GM23338 (cell line): ENCODE results near the gene HSD17B2. TPM values are rescaled to one million over a fixed set of nuclear protein-coding genes. Genes with fewer than 3 reads are reported as not detected.

Source experiments
- ATAC-seq: fragments of 200-7000 bp; cut with Tn5 transposase; 3 replicates; pipeline ENCODE4 v1.9.1; 2020
- DNase-seq: peaks from one replicate; pipeline ENCODE4 v3.0.0-alpha.2; 2015; ENCODE audit warnings: low spot score
- H2AFZ ChIP-seq: fragments of 200-600 bp; sonication (generic); 2 replicates; pipeline ENCODE4 v1.8.0; 2016; ENCODE audit warnings: antibody characterized with exemption, mild to moderate bottlenecking, moderate library complexity
- H3F3A ChIP-seq: fragments of 200-600 bp; sonication (generic); replicated peaks from 2 replicates; pipeline ENCODE4 v1.8.0; 2017; ENCODE audit warnings: antibody characterized with exemption, mixed run types, low read depth
- H3K27ac ChIP-seq: fragments of 200-600 bp; sonication (generic); 2 replicates; pipeline ENCODE4 v1.6.1; 2016; ENCODE audit warnings: low read depth
- H3K27me3 ChIP-seq: fragments of 200-600 bp; sonication (generic); 2 replicates; pipeline ENCODE4 v1.8.0; 2016; ENCODE audit warnings: mild to moderate bottlenecking, mixed run types, moderate library complexity; ENCODE audit not compliant: insufficient read depth
- H3K36me3 ChIP-seq: fragments of 200-600 bp; sonication (generic); 2 replicates; pipeline ENCODE4 v1.8.0; 2016; ENCODE audit warnings: mild to moderate bottlenecking; ENCODE audit not compliant: insufficient read depth
- H3K4me1 ChIP-seq: fragments of 200-600 bp; sonication (generic); 2 replicates; pipeline ENCODE4 v1.8.0; 2016; ENCODE audit warnings: mild to moderate bottlenecking, moderate library complexity; ENCODE audit not compliant: insufficient read depth
- H3K4me2 ChIP-seq: fragments of 200-600 bp; sonication (generic); 2 replicates; pipeline ENCODE4 v1.7.1; 2017; ENCODE audit warnings: mixed run types
- H3K4me3 ChIP-seq: fragments of 200-600 bp; sonication (generic); 2 replicates; pipeline ENCODE4 v1.6.1; 2016; ENCODE audit warnings: mixed run types
- H3K79me2 ChIP-seq: fragments of 200-600 bp; sonication (generic); replicated peaks from 2 replicates; pipeline ENCODE4 v1.8.0; 2017; ENCODE audit warnings: mild to moderate bottlenecking; ENCODE audit not compliant: insufficient read depth
- H3K9me2 ChIP-seq: fragments of 200-600 bp; sonication (generic); 2 replicates; pipeline ENCODE4 v1.8.0; 2017; ENCODE audit not compliant: insufficient read depth
- H4K20me1 ChIP-seq: fragments of 200-600 bp; sonication (generic); replicated peaks from 2 replicates; pipeline ENCODE4 v1.8.0; 2017; ENCODE audit warnings: mild to moderate bottlenecking; ENCODE audit not compliant: insufficient read depth
- H3K27ac Mint-ChIP-seq: 2 replicates; pipeline ENCODE4 v1.8.0; 2020; ENCODE audit warnings: inconsistent platforms, mild to moderate bottlenecking, moderate library complexity, mixed read lengths
- H3K27me3 Mint-ChIP-seq: 3 replicates; pipeline ENCODE4 v1.8.0; 2022; ENCODE audit warnings: low read depth, mild to moderate bottlenecking, moderate library complexity, mixed read lengths, inconsistent platforms; ENCODE audit not compliant: insufficient read depth, poor library complexity
- H3K36me3 Mint-ChIP-seq: 3 replicates; pipeline ENCODE4 v1.8.0; 2021; ENCODE audit warnings: low read depth, mild to moderate bottlenecking, inconsistent platforms, moderate library complexity, mixed read lengths
- H3K4me1 Mint-ChIP-seq: 3 replicates; pipeline ENCODE4 v1.8.0; 2020; ENCODE audit warnings: mild to moderate bottlenecking, inconsistent platforms, mixed read lengths
- H3K4me3 Mint-ChIP-seq: 3 replicates; pipeline ENCODE4 v1.8.0; 2021; ENCODE audit warnings: moderate library complexity, mild to moderate bottlenecking, inconsistent platforms, mixed read lengths
- H3K9me3 Mint-ChIP-seq: 3 replicates; pipeline ENCODE4 v1.8.0; 2020; ENCODE audit warnings: moderate library complexity, mild to moderate bottlenecking, inconsistent platforms, mixed read lengths
- CREB1 ChIP-seq: fragments of 250-450 bp; sonication (Bioruptor Pico); IDR thresholded peaks from 2 replicates; pipeline ENCODE4 v1.5.0; 2020; ENCODE audit warnings: low read depth, mild to moderate bottlenecking, moderate library complexity
- CTCF ChIP-seq, 2 experiments: fragments of 200-600 bp in 1 of 2; sonication (generic) in 1 of 2; conservative IDR thresholded peaks; 2 replicates each; pipeline versions ENCODE4 v1.5.1 to v1.6.1; 2016 to 2017; ENCODE audit warnings: antibody characterized with exemption in 2 of 2, low read depth in 2 of 2, mild to moderate bottlenecking in 2 of 2, moderate library complexity in 1 of 2
- ETS1 ChIP-seq: IDR thresholded peaks from 2 replicates; pipeline ENCODE4 v1.6.1; 2016; ENCODE audit warnings: antibody characterized with exemption
- EZH2 ChIP-seq: fragments of 200-600 bp; sonication (generic); IDR thresholded peaks from one replicate; pipeline ENCODE4 v1.8.0; 2017; ENCODE audit warnings: antibody characterized with exemption, mild to moderate bottlenecking, low read depth; ENCODE audit not compliant: unreplicated experiment
- EZH2phosphoT487 ChIP-seq: fragments of 200-600 bp; sonication (generic); IDR thresholded peaks from one replicate; pipeline ENCODE4 v1.8.1; 2018; ENCODE audit warnings: antibody characterized with exemption; ENCODE audit not compliant: unreplicated experiment
- JUNB ChIP-seq: IDR thresholded peaks from one replicate; pipeline ENCODE4 v1.6.1; 2016; ENCODE audit warnings: antibody characterized with exemption; ENCODE audit not compliant: unreplicated experiment
- NANOG ChIP-seq: IDR thresholded peaks from 2 replicates; pipeline ENCODE4 v1.6.1; 2016; ENCODE audit warnings: antibody characterized with exemption, borderline replicate concordance
- POLR2AphosphoS5 ChIP-seq: IDR thresholded peaks from 2 replicates; pipeline ENCODE4 v1.6.1; 2016; ENCODE audit warnings: antibody characterized with exemption, low read depth
- REST ChIP-seq: IDR thresholded peaks from one replicate; pipeline ENCODE4 v1.6.1; 2018; ENCODE audit warnings: antibody characterized with exemption; ENCODE audit not compliant: unreplicated experiment
- STAT1 ChIP-seq: IDR thresholded peaks from one replicate; pipeline ENCODE4 v1.6.1; 2016; ENCODE audit warnings: antibody characterized with exemption; ENCODE audit not compliant: unreplicated experiment
- ZNF114 ChIP-seq: fragments of 250-450 bp; sonication (Bioruptor Pico); IDR thresholded peaks from 2 replicates; pipeline ENCODE4 v1.5.0; 2020; ENCODE audit warnings: mild to moderate bottlenecking, moderate library complexity
- ZNF331 ChIP-seq: fragments of 250-450 bp; sonication (Bioruptor Pico); IDR thresholded peaks from 2 replicates; pipeline ENCODE4 v1.5.0; 2020; ENCODE audit warnings: low read depth, mild to moderate bottlenecking, moderate library complexity
- ZNF462 ChIP-seq: fragments of 250-450 bp; sonication (Bioruptor Pico); IDR thresholded peaks from 2 replicates; pipeline ENCODE4 v1.5.0; 2020; ENCODE audit warnings: mild to moderate bottlenecking, moderate library complexity
- polyA plus RNA-seq: library from polyadenylated mRNA; unstranded; fragments of >200 nt; fragmentation: Nextera tagmentation; extraction: Ambion mirVana; gene quantifications from 2 replicates; pipeline ENCODE4 v1.2.1, GENCODE V29; 2016
- total RNA-seq: library from RNA; depleted of rRNA; stranded (reverse); fragments of >200 nt; shearing (Covaris generic); gene quantifications from 2 replicates; pipeline ENCODE4 v1.2.3, GENCODE V29; 2014

The HSD17B2 gene
- total and polyA plus RNA-seq, 2 experiments from 2014 or later, result 0.29 TPM; not detected in 1

GRCh38 chr16:82049484-82049883 lies 14.4 kb downstream of the HSD17B2 start:
- TF ChIP-seq CTCF (conservative IDR thresholded peaks at IDR 0.05; ENCODE audit: low read depth in 2 of 2), result no peak
- no peak for TF ChIP-seq REST
- TF ChIP-seq ZNF114 (CRISPR knock-in tag), result no peak
- no peak for TF ChIP-seq EZH2
- no peak for TF ChIP-seq ETS1
- no peak for TF ChIP-seq ZNF462 (CRISPR knock-in tag)
- no peak for TF ChIP-seq ZNF331 (CRISPR knock-in tag)
- no peak for TF ChIP-seq POLR2AphosphoS5
- TF ChIP-seq STAT1, result no peak
- TF ChIP-seq EZH2phosphoT487, result no peak
- TF ChIP-seq NANOG, result no peak
- no peak for TF ChIP-seq CREB1
- TF ChIP-seq JUNB, result no peak
- H3K36me3 Mint-ChIP-seq, result no peaks in the 10 kb centered on the region
- Histone ChIP-seq H3F3A (no peaks in the 10 kb centered on the region), H3K9me2 (no peaks in the 10 kb centered on the region), H3K27ac (no peak overlapping the region), H3K4me3 (no peak overlapping the region), H3K27me3 (no peaks in the 10 kb centered on the region), H3K79me2 (no peaks in the 10 kb centered on the region), H3K36me3 (no peaks in the 10 kb centered on the region), H3K4me2 (no peak overlapping the region), H4K20me1 (no peaks in the 10 kb centered on the region), H3K4me1 (no peaks in the 10 kb centered on the region), H2AFZ (no peak overlapping the region)
- H3K4me1 Mint-ChIP-seq, result no peaks in the 10 kb centered on the region
- no peak for ATAC-seq
- no peak overlapping the region for H3K27ac Mint-ChIP-seq
- no peaks in the 10 kb centered on the region for H3K27me3 Mint-ChIP-seq
- H3K9me3 Mint-ChIP-seq, result no peaks in the 10 kb centered on the region
- no peak for DNase-seq
- H3K4me3 Mint-ChIP-seq, result no peak overlapping the region
